LNCaP clone FGC (cell line): ENCODE data around the gene GPD2.

ENCODE experiments used
- DNase-seq: peaks from one replicate; pipeline ENCODE4 v3.0.0-alpha.2; 2011; ENCODE audit warnings: low read depth
- H3K4me3 ChIP-seq: 2 replicates; pipeline ENCODE4 v1.5.1; 2011; ENCODE audit warnings: mild to moderate bottlenecking, low read depth, low read length, control low read depth
- CTCF ChIP-seq: IDR thresholded peaks from 2 replicates; pipeline ENCODE4 v1.5.1; 2012; ENCODE audit warnings: mild to moderate bottlenecking; ENCODE audit not compliant: control insufficient read depth, insufficient read depth; ENCODE audit errors: extremely low read depth

Gene GPD2

GRCh38 chr2:156581280-156581679 is 145.1 kb downstream of the GPD2 start:
- H3K4me3 ChIP-seq: no peak overlapping the region
- DNase-seq: no peak
- TF ChIP-seq CTCF: no peak

- TF ChIP-seq CTCF: no peak
- DNase-seq: no peak
These were observed 149.3 kb downstream of the GPD2 start for GRCh38 chr2:156585457-156585856.

GRCh38 chr2:156586621-156587020 is 150.4 kb downstream of the GPD2 start:
- no peak overlapping the region for H3K4me3 ChIP-seq
- TF ChIP-seq CTCF: no peak
- no peak for DNase-seq

More at GRCh38 chr2:156585457-156585856, 149.3 kb downstream of the GPD2 start:
- no peak overlapping the region for H3K4me3 ChIP-seq

- peak; percentile 31 for DNase-seq
- TF ChIP-seq CTCF: peak; percentile 51
- no peak overlapping the region for H3K4me3 ChIP-seq
These were observed 153.4 kb downstream of the GPD2 start for GRCh38 chr2:156589381-156590079.

GRCh38 chr2:156590085-156590739 is 154.0 kb downstream of the GPD2 start:
- TF ChIP-seq CTCF: no peak
- H3K4me3 ChIP-seq: no peak overlapping the region
- no peak for DNase-seq

GRCh38 chr2:156592809-156593593 is 156.8 kb downstream of the GPD2 start:
- no peak overlapping the region for H3K4me3 ChIP-seq
- TF ChIP-seq CTCF: no peak
- DNase-seq: no peak

GRCh38 chr2:156593594-156593921 is 157.4 kb downstream of the GPD2 start:
- no peak overlapping the region for H3K4me3 ChIP-seq
- TF ChIP-seq CTCF: no peak
- no peak for DNase-seq
